Inflammatory macrophage treated with lipopolysaccharide for 4 hours (primary cell): ENCODE results near the gene ADAD2.
A peak's percentile ranks its signal among the peaks of the same experiment; 100 is the strongest.

Experiments used
- DNase-seq: peaks from one replicate; pipeline ENCODE4 v3.0.0-alpha.2; 2020

ADAD2 gene

DNA sequence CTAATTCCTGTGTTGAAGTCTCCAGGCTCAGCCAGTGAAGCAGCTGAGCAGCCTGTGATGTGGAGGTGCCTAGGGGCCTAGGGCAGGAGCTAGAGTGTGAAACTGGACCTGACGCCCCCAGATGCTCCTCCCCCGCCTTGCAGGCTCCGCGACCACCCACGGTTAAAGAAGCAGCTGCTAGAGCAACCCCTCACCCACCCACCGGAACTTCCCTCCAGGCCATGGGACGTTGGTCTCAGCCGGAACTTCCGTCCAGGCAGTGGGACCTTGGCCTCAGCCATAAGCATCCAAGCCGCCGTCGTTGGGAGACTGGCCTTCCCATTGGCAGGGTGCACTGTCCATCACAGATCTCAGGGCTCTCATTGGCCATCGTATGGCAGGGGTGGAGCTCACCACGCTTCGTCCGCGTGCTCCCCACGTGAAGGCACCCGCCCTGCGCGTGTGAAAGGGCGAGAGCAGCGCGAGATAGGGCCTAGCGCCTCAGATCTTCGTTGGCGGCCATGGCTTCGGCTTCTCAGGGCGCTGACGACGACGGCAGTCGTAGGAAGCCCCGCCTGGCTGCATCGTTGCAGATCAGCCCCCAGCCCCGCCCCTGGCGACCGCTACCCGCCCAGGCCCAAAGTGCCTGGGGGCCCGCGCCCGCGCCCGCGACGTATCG is at the start of gene ADAD2:
Gene ADAD2, plus strand, starts transcription at position 427 of the 658 bp plus-strand sequence. Its CDS starts 74 bp downstream, at position 501.
- no peak for DNase-seq

DNA sequence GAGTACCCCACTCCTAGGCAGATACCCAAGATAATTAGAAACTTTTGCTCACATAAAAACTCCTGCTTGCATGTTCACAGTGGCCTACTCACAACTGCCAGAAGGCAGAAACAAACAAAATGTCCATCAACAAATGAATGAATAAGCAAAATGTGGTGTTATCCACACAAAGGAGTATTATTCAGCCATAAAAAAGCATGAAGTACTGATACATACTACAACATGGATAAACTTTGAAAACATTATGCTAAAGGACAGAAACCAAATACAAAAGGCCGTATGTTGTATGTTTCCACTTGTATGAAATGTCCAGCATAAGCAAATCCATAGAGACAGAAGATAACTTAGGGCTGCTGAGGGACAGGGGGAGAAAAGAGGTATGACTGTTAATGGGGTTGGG is 47.9 kb upstream of the ADAD2 start:
- no peak for DNase-seq

DNA sequence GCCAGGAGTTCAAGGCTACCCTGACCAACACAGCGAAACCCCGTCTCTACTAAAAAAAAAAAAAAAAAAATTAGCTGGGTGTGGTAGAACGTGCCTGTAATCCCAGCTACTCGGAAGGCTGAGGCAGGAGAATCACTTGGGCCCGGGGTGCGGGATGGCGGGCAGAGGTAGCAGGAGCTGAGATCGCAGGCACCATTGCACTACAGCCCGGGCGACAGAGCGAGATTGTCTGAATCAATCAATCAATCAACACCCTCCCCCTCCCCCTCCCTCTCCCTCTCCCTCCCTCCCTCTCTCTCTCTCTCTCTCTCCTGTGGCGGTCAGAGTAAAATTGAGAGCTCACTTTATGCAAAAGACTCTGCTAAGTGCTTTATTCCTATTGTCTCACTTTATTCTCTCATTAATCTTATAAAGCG is 47.2 kb upstream of the ADAD2 start:
- DNase-seq = no peak

DNA sequence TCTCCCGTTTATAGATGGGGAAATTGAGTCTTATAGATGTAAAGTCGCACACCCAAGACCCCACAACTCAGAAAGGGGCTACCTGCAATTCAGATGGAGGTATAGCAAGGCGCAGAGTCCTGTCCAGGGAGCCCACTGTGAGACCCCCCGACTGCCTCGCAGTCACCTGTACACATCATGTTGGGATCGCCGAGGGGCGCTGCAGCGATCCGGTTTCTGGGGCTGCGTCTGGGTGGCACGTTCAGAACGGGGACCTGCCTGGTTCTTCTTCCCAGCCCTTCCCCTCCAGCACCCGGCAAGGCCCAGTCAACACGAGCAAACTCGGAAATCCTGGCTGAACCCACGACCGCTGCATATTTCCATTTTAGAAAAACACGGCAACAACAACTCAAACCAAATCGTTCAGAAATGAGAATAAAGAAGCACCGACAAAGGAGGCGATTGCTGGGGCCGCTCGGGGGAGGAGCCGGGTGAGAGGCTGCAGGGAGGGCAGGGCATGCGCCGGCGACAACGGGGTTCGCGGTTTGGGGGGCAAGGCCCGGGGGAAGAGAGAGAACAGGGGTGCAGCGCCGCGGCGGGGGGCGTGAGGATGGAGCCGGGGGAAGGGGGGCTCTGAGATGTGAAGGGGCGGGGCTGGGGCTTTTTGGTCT is 46.6 kb upstream of the ADAD2 start:
- DNase-seq = peak; percentile 7

DNA sequence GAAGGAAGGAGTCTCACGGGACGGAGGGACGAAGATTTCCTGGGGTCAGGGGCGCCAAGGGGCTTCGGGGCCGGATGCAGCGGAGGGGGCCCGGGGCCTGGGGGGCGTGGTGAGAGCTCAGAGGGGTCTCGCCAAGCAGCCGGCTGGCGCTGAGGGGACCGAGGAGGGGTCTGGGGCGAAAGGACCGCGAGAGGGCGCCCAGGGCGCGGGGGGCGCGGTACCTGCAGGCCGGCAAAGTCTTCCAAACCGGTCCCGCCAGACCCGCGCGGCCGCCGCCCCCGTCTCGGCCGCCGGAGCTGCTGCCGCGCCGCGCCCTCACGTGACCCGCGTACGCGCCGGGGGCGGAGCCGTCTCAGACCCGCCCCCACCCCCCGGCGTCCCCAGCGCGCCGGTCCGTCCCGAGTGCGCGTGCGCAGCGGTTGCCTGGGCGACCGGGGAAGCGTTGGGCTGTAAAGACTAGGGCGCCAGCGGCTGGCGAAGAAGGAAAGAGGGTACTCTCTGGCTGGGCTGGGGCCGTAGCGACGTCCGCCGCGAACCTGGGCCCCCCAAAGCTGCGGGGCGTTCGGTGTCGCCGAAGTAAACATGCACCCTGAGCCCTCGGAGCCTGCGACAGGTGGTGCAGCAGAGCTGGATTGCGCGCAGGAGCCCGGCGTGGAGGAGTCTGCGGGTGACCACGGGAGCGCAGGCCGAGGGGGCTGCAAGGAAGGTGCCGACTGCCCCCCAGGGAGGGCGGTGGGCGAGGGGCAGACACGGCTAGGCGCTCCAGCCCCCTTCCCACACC is 45.9 kb upstream of the ADAD2 start, which contains the start of the genes DNAAF1 and HSDL1:
Gene DNAAF1, plus strand, starts transcription at position 450 of the 781 bp plus-strand sequence. Its CDS starts 133 bp downstream, at position 583.
Gene HSDL1, minus strand, starts transcription at position 319 of the 781 bp plus-strand sequence. CDS start 13,856 bp downstream, outside the sequence.
- peak; percentile 91 for DNase-seq

DNA sequence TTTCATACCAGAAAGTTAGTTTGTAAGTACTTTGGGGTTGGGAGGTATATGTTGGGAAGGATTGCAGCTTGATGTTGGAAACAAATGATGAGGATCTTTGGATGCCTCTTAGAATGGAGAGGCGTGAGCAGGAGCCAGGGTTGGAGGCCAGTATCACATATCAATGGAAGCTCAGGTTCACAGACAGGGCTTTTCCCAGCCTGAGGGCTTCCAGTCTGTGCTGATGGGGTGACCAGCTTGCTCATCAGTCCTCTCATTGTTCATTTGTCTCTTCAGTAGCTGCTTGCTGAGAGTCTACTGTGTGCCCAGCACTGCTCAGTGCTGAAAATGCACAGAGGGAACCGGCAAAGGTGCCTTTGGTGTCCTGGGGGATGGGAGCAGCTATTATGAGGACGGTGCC is 40.0 kb upstream of the ADAD2 start:
- no peak for DNase-seq

DNA sequence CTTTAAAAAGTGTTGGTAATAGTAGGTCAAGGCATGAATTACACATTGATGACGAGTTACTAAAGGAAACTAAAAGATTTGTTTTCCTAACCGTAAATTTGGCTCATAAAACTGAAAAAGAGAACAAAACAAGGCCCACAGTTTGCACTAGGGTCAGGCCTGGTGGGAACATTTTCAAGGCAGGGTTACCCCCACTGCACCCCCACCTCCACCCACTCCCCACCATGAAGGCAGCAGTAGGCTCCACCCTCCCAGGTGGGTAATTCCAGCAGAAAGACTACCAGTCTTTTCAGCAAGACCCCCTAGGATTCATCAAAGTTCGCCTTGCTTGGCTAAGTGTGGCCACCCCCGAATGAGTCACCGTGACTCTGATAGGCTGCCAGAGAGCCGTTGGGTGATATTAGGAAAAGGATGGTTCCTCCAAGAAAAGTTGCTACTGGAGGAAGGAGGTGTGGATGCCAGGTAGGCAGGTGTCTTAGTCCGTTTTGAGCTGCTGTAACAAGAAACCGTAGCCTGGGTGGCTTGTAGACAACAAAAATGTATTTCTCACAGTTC is 37.2 kb upstream of the ADAD2 start:
- no peak for DNase-seq

DNA sequence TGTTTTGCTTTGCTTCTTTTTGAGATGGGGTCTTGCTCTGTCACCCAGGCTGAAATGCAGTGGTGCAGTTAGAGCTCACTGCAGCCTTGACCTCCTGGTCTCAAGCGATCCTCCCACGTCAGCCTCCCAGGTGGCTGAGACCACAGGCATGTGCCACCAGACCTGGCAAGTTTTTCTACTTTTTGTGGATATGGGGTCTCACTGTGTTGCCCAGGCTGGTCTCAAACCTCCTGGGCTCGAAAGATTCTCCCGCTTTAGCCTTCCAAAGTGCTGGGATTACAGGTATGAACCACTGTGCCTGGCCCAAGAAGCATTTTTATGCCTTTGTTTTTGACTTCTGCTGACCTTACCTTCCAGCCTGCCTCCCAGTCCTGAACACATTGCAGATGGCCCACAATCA is 35.7 kb upstream of the ADAD2 start:
- no peak for DNase-seq

DNA sequence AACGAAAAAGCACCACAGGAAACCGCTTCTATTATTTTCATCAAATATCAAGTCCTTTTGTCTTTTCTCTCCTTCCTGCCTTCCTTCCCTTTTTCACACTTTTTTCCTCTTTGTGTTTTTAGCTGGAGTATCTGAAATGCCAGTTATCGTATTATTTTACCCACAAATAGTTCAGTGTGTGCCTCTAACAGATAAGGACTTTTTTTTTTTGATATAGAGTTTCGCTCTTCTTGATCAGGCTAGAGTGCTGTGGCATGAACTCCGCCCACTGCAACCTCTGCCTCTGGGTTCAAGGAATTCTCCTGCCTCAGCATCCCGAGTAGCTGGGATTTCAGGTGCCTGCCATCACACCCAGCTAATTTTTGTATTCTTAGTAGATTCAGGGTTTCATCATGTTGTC is 35.2 kb upstream of the ADAD2 start:
- no peak for DNase-seq

DNA sequence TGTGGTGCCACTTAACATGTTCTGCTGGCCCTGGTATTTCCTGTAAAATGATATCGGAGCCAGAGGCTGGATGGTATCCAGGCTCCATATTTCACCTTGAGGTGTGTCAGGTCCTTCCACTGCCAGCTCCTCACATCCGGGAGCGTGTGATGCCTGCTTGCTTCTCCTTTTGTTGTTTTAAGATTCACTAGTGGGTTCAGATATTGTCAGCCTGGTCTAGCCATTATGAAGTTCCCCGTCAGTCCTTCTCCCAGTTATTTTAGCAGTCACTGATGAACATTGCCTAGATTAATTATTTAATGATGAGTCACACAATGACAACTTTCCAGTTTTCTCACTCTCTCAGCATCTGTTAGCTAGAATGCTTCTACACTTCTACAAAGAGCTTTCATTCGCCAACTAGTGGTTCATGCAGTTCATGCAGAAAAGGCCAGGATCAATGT is 34.6 kb upstream of the ADAD2 start:
- DNase-seq = no peak

DNA sequence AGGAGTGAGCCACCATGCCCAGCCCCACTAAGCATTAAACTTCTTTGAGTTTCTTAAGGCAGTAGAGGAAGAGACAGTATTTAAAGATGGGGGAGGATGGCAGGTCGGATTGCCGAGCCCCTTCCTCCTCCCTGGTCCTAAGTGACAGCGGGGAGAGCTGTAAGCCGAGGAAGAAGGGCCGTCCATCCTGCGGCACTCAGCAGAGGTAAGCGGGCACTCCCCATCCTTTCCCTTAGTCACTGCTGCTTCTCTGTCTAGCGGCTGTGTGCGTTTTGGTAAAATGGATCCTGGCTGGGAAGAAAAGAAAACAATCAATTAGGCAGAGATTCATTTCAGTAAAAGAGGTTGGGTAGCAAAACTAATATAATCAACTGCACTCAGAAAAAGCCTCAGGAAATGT is 31.9 kb upstream of the ADAD2 start:
- DNase-seq = no peak

DNA sequence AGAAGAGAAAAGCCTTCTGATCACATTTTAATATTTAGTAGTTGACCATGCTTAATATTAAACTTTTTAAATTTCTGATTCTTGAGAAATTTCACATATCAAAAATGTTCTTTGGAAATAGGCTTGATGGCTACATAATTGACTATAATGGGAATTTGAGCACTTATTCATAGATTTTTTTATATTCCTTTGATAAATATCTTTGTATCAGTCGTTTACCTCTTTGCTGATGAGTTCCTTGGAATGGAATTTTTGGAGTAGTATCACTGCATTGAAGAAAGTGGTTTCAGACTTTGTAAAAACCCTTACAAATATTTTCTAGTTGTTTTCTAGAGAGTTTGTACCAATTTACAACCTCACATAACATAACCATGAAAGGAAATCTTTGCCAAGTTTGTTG is 31.2 kb upstream of the ADAD2 start:
- no peak for DNase-seq

DNA sequence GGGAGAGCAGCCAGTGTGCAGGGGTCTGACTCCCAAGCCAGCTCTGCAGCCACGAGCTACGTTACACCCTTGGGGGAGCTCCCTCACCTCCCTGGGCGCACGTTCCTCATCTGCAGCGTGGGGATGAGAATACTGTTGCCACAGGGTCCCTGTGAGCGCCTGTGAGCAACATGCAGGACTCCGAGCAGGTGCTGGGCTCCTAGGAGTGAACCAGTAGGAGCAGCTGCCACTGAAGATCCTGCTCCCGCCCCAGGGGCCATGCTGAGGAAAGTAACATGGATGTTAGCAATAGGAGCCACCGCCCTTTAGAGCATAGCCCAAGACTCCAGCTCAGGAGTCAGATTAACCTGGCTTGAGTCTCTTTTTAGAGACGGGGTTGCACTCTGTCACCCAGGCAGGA is 29.9 kb upstream of the ADAD2 start:
- DNase-seq = no peak

DNA sequence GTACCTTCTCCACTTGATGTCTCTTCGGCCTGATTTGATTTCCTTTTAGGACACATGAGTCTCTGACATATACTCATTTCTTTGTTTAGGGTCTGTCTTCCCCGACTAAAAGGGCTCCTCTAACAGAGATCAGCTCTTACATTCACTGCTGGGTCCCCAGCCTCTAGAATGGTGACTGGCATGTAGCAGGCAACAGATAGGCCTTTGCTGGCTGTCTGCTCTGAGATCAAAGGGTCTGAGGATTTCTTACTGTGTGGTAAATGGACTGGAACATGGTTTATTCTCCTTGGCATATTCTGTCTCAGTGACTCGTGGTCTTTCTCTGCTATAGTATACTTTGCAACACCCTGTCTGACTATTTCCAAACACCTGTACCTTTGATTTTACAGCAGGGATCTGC is 29.2 kb upstream of the ADAD2 start:
- no peak for DNase-seq

DNA sequence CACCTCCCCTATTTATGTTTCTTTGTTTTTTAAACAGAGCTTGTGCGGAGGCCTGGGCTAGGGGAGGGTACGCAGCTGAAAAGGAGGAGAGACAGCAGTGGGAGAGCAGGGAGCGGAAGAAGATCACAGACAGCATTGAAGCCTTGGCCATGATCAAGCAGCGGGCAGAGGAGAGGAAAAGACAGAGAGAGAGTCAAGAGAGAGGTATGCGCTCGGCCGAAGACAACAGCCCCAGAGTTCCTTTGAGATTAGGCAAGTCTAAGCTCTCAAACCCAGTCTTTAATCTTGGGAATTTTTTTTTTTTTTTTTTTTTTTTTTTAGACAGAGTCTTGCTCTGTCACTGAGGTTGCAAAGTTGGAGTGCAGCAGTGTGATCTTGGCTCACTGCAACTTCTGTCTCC is 25.2 kb upstream of the ADAD2 start:
- DNase-seq = no peak

DNA sequence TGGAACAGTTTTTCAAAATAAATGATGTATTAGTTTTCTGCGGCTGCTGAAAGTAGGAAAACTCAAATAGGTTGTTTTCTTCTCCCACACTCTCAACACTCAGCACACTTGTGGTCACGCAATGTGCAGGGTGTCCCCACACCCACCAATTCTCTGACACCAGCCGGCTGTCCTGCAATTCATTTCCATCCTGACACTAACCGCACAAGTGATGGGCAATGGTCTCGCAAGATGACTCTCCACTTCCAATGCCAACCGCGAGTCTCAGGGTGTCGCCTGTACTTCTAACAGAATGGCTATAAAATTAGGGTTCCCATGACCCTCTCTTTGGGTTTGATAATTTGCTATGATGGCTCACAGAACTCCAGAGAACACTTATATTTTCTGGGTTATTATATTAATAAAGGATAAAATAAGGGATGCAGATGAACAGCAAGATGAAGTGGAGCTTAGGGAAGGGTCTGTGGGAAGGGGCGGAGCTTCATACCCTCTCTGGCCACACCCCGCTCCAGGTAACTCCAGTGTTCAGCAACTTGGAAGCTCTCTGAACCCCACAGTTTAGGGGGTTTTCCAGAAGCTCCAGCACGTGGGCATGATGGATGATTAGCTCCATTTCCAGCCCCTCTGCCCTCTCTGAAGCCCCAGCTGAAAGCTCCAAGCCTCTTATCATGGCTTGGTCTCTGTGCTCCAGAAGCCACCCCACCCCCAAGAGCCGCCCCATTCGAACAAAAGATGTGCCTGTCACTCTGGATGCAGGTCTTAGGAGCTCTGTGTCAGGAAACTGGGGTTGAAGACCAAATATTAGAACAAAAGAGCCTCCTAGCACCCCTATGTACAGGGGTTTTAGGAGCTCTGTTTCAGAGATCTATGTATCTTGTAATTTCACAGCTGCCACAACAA is 23.9 kb upstream of the ADAD2 start:
- no peak for DNase-seq

DNA sequence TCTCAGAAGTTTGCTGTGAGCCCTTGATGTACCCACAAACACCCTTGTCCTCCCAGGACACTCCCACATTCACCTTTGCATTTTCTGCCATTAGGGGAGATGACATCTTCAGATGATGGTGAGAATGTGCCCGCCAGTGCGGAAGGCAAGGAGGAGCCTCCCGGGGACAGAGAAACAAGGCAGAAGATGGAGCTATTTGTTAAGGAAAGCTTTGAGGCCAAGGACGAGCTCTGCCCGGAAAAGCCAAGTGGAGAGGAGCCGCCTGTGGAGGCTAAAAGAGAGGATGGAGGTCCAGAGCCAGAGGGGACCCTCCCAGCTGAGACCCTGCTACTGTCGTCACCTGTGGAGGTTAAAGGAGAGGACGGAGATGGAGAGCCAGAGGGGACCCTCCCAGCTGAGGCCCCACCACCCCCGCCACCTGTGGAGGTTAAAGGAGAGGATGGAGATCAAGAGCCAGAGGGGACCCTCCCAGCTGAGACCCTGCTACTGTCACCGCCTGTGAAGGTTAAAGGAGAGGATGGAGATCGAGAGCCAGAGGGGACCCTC is 21.1 kb upstream of the ADAD2 start:
- DNase-seq = no peak

DNA sequence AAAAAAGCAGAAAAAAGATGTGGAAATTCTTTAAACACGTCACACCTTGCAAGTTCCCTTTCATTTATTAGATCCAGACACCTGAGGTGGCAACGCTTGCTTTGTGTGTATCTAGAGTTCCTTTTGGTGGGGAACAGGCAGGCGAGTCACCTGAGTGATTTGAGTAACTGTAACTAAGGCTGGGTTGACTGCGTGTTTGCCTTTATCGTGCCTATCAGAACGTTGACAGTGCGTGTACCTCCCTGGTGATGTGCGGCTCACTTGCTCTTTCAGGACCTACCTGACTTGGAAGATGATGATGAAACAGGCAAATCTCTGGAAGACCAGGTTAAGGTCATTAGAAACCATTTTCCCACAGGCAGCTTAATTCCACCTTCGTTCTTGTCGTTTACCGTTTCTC is 16.6 kb upstream of the ADAD2 start:
- no peak for DNase-seq

DNA sequence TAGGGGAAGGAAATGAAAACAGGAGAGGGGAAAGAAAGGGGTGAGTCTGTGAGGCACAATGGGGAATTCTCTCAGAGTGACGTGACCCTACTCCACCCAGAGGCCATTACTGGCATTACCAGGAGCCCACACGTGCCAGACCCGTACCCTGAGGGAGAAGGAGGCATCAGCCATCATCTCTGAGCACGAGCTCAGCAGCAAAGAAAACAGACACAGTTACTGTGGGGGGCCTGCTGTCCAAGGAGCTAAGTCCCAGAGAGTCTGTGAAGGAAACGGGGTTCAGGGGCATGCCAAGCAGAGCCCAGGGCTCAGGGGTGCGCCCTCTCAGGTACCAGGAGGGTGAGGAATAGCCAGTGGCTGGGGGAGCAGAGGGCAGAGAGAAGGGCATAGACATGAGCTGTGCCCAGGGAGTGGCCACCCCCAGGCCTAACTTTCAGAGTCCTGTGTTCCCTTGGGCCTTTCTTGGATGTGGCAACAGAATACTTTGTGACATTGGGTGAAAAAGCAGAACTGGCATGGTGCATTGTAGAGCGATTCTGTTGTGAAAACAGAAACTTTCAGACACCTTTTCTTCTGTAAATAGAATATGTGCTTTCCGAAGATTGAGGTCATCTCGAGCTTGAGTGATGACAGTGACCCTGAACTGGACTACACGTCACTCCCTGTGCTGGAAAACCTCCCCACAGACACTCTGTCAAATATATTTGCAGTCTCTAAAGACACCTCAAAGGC is 15.4 kb upstream of the ADAD2 start:
- peak; percentile 99 for DNase-seq

DNA sequence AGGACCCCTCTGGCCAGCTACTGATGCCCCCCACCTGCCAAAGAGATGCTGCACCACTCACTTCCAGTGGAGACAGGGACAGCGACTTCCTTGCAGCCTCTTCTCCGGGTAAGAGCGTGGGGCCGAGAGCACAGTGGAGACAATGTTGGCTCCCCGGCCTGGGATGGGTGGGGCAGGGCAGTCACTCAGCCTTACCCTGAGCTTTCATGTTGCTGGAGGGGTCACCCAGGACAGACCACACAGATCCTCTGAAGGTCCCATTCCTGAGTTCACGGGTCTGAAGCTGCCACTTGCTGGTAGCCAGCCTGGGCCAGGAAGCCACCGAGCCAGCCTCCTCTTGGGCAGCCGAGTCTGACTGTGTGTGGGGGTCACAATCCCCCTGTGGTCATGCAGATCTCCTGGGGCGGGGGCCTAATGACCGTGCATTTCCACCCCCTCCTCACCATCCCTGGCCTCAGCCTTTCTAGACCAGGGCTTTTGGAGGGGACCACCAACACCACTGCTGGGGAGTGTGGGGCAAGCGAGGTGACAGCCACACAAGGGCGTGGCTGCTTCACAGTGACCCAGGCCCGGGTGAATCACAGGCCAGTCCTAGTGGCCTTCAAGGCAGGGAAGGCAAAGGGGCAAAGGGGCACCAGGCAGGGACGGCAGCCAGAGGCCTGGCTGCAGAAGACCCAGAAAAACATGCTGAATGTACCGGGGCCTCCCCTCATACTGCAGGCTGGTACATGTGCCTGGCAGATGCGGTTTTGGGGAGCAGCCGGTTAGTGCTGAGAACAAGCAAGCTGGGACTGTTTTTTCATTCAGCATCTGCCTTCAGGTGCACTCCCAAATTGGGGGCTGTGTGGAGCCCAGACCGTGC is 14.5 kb upstream of the ADAD2 start:
- DNase-seq = peak; percentile 48
